ENCODE data around the gene KCNMB1.
"Not testable (repeated sequence)": the region's sequence is repeated elsewhere in the genome, so short reads cannot be mapped to it uniquely, and the experiment has no call there.

Gene KCNMB1

DNA sequence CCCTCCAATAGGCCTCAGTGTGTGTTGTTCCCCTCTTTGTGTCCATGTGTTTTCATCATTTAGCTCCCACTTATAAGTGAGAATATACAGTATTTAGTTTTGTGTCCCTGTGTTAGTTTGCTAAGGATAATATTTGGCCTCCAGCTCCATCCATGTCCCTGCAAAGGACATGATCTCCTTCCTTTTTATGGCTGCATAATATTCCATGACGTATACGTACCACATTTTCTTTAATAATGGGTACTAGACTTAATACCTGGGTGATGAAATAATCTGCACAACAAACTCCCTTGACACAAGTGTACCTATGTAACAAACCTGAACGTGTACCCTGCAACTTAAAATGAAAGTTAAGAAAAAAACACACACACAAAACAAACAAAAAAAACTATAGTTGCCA, 12.6 kb downstream of the KCNMB1 start:
- not testable (repeated sequence) for DNase-seq (ENCODE audit: low spot score)

GRCh38 chr5:170375283-170375682, 13.9 kb downstream of the KCNMB1 start:
- no peak for DNase-seq (ENCODE audit: low spot score)

DNA sequence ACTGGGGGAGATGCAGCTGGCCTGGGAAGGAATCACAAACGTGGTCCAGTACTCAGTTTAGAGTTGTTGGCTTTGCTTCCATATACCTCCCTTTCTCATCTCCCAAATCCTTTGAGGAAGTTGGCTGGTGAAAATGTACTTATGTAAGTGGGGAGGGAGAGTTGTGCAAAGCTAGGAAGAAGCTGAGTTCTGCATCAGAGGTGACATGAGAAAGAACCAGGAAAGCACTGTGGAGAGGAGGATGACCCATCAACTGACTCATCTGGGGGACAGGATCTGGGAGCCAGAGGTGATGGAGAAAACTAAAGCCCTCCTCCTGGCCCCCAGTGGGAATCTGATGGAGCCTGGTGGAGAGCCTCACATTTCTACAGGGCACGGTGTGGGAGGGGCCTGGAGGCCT, 16.2 kb downstream of the KCNMB1 start:
- DNase-seq (ENCODE audit: low spot score) = no peak

GRCh38 chr5:170368586-170368985, 20.6 kb downstream of the KCNMB1 start:
- no peak for DNase-seq (ENCODE audit: low spot score)

GRCh38 chr5:170366276-170366675, 22.9 kb downstream of the KCNMB1 start:
- DNase-seq (ENCODE audit: low spot score) = no peak

GRCh38 chr5:170365831-170366230, 23.3 kb downstream of the KCNMB1 start:
- DNase-seq (ENCODE audit: low spot score) = no peak

- DNase-seq (ENCODE audit: low spot score) = no peak
Observed at GRCh38 chr5:170365011-170365410, 24.2 kb downstream of the KCNMB1 start.

DNA sequence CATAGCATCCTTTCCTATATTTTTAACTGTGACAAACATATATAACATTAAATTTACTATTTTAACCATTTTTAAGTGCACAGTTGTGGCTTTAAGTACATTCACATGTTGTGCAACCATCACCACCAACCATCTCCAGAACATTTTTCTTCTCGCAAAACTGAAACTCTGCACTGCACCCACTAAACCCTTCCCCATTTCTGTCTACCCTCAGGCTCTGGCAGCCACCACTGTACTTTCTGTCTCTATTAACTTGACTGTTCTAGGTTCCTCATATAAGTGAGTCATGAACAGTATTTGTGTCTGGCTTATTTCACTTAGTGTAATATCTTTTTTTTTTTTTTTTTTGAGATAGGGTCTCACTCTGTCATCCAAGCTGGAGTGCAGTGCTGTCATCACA, 25.5 kb downstream of the KCNMB1 start:
- DNase-seq (ENCODE audit: low spot score) = no peak

- DNase-seq (ENCODE audit: low spot score) = no peak
Observed at GRCh38 chr5:170362656-170363055, 26.5 kb downstream of the KCNMB1 start.

DNA sequence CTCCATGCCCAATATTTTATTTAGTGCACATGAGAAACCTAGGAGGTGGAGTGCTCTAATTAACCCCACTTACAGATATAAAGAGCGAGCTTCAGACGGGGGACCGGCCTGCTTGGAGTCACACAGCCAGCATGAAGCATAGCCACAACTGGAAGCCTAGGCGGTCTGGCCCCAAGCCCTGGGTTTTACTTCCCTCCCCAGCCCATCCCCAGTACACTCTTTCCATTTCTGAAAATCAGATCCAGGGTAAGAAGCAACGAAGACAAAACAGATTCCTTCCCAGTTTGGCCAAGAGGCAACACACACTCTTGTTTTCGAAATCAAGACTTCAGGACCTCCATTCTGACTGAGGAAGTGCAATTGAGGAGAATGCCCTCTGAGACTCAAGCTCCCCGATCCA, 27.1 kb downstream of the KCNMB1 start:
- no peak for DNase-seq (ENCODE audit: low spot score)

DNA sequence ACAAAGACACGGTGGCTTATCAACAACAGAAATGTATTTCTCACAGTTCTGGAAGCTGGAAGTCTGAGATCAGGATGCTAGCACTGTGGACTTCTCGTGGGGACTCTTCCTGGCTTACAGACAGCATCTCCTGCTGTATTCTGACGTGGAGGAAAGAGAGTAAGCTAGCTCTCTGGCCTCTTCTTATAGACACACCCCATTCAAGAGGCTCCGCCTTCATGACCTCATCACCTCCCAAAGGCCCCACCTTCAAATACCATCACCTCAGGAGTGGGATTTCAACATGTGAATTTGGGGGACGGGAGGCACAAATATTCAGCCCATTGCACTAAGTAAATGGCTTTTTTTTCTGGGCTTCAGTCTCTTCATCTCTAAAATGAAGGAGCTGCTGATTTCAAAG, 27.6 kb downstream of the KCNMB1 start:
- no peak for DNase-seq (ENCODE audit: low spot score)

DNA sequence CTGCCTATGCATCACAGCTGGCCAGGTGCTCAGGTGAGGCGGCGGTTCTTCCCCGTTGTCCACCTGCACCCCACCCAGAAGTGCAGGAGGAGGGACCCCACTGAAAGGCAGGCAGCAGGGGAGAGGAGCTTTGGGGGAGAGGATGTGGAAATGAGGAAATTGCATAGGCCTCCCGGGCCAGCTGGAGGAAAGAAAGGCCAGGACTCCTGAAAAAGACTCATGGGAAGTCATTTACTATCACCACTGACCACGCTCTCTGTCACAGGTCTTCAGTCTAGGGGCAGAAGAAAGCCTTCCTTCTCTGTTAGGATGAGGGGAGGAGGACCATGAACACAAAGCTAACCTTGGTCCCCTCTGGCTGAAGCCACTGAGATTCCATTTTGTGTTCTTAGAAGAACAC, 28.1 kb downstream of the KCNMB1 start:
- DNase-seq (ENCODE audit: low spot score) = no peak

DNA sequence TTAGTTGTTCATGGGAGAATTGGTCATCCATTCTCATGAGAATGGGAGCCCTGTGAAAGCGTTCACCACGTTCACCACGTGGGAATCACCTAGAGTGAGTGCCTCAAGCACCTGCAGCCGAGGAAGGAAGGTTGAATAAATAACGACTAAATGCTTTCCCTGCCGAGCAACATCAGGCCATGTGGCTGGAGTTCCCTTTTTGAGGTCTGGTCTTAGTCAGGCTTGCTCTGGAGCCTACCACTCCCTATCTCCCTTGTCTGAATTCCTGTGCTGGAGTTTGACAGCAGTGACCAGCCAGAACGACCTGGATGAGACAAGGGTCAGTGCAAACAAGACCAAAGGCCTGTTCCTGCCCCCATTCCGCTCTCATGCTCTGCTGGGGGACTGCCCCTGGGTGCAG, 28.5 kb downstream of the KCNMB1 start:
- no peak for DNase-seq (ENCODE audit: low spot score)

- DNase-seq (ENCODE audit: low spot score) = no peak
Observed at GRCh38 chr5:170357955-170358444, 31.2 kb downstream of the KCNMB1 start.

DNA sequence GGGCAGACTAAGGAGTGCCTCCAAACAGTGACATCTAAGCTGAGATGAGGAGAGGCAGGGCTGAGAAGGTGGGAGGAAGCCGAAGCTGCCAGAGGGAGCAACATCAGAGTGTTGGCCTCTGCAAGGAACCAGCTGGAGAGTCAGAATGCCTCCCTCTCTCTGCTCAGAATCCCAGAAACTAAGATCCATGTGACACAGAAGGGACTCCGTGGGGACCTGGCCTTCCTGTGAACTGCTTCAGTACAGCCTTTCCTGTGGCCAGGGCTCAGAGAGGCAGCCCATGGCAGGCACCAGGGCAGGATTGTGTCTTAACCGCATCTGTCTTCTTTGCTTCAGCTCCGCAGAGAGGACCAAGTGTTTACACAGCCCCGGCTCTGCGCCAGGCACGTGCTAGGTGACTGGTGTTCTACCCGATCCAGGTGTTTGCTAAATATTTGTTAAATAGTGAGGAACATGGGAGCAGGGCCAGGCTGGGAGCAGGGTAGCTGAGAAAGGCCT, 33.5 kb downstream of the KCNMB1 start:
- DNase-seq (ENCODE audit: low spot score) = no peak

- no peak for DNase-seq (ENCODE audit: low spot score)
Observed at GRCh38 chr5:170353961-170354360, 35.2 kb downstream of the KCNMB1 start.

GRCh38 chr5:170353011-170353761, 36.0 kb downstream of the KCNMB1 start:
- DNase-seq (ENCODE audit: low spot score) = no peak

DNA sequence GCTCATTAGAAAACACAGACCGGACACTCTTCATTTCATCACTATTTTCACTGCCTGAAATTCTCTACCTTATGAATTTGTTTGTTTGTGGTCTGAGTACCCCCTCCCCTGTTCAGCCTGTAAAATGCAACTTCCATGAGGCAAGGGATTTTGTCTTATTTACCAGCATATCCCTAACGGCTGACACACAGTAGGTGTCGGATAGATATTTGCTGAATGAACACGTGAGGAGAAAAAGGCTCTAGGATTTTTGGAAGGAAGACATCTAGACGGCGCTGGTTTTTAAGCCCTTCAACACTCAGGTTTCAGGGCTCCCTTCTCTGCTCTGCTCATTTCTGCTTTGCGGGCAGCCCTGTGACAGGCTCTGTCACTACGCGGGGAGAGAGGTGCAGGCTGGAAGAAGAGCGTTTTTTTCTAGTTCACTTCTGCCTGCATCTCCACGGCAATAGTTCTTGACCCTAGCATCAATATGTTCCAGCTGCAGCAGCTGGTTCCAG, 41.0 kb downstream of the KCNMB1 start:
- DNase-seq (ENCODE audit: low spot score) = no peak

DNA sequence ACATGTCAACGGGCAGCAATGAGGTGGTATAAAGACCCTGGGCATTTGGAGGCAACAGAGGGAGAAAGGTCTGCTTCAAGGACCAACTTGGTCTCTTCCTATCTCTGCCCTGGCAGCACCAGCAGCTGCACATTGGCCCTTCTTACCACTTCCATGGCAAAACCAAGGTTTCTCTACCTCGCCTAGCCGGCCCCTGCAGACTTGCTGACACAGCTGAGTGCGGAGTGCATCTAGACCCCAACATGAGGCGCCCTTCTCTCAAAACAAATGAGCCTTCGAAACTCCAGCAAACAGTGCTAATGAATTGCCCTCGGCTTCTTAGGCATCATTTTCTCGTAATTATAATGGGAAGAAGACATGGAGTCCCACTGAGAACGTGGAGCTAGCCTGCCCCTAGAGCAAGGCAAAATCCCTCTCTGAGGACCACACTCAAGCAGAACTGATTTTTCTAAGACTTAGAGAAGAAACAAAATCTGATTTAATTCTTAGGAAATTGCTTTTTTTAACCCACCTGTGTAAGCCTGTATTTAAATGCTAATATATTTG, 42.1 kb downstream of the KCNMB1 start:
- no peak for DNase-seq (ENCODE audit: low spot score)

GRCh38 chr5:170345971-170346370, 43.2 kb downstream of the KCNMB1 start:
- DNase-seq (ENCODE audit: low spot score) = no peak

GRCh38 chr5:170343177-170343576, 46.0 kb downstream of the KCNMB1 start:
- no peak for DNase-seq (ENCODE audit: low spot score)

DNA sequence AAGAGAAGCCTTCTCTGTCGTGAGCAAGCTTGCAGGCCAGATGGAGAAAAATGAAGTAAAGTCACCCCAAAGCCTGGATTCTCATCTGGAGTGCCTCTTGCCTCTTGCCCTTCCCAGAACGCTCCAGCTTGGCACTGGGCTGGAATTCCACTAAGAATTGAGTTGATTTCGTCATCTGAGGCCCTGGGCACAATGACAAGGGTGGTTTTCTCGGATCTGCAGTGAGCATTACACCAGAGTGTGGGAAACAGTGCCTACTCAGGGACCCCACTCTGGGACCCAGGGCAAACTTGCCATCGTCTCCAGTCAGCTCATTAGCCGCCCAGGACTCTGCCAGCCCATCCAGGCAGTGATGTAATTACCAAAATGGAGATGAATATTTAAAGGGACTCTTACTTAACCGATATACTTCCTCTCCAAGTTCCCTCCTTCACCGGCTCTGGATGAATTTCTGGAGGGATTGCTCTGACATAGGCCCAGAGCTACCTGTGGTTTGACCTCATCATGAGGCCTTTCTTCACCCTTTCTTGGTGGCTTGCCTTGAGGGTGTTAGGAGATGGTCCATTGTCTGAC, 46.9 kb downstream of the KCNMB1 start:
- DNase-seq (ENCODE audit: low spot score) = no peak

DNA sequence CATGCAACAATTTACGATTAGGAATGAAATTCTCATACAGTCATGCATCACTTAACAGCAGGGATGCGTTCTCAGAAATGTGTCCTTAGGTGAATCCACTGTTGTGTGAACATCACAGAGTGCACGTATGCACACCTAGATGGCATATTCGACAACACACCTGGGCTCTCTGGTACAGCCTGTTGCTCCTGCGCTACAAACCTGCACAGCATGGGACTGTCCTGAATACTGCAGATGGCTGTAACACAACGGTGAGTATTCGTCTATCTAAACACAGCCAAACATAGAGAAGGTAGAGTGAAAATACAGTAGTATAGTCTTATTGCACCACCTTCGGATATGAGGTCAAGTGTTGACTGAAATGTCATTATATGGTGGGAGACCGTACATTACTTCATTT, 47.6 kb downstream of the KCNMB1 start:
- no peak for DNase-seq (ENCODE audit: low spot score)

Data from HuH-7 (cell line).